Activated CD8-positive, alpha-beta memory T cell treated with anti-CD3 and anti-CD28 coated beads for 24 hours (primary cell): ENCODE data around the gene CD69.
A peak's percentile ranks its signal among the peaks of the same experiment; 100 is the strongest.

Experiments used
- DNase-seq: peaks from one replicate; pipeline ENCODE4 v3.0.0-alpha.2; 2020

Gene CD69

GRCh38 chr12:9760699-9761418 is at the start of gene CD69:
TSS of gene CD69 (minus strand) at chr12:9760901. CDS start at chr12:9760820, 81 bp downstream.
- peak; percentile 81 for DNase-seq

DNA sequence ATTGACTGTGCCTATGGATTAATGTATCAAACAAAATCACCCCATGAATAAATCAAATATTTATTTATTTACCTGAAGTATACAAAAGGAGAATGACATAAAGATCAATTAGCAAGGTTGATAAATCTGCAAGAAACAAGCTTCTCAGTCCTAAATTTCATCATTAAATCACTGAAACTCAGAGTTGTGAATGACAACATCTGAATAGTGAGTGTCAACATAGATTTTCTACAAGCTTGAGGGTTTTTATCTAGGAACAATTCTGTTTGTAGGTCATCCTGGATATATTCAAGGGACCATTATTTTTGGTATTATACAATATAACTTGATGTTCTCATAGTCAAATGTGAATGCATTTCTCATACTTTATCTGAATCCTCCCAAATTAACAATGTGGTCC is 49.2 kb upstream of the CD69 start:
- DNase-seq: no peak

- no peak for DNase-seq
These were observed 48.6 kb upstream of the CD69 start for GRCh38 chr12:9809338-9809737.

GRCh38 chr12:9808504-9808903 is 47.8 kb upstream of the CD69 start:
- DNase-seq: no peak

DNA sequence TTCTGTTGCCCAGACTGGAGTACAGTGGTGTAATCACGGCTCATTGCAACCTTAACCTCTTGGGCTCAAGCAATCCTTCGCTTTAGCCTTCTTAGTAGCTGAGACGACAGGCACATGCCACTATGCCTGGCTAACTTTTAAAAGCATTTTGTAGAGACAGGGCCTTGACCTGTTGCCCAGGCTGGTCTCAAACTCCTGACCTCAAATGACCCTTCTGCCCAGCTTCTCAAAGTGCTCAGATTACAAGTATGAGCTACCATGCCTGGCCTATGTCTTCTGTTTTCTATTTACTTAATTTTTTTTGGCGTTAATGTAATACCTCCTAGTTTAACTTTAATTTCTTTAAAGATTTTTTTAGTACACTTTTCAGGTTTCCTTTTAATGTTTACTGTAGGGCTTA is 46.0 kb upstream of the CD69 start:
- DNase-seq: no peak

DNA sequence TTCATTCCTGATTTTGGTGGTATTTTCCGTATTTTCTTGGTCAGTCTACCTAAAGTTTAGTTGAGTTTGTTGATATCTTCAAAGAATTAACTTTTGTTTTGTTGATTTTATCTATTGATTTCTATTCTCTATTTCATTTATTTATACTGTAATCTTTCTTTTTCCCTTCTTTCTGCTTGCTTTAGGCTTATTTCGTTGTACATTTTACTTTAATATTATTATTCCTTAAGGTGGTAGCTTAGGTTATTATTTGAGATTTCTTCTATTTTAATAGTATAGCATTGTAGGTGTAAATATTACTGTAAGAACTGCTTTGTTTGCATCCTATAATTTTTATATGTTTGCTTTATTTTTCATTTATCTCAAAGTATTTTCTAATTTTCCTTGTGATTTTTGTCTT is 45.2 kb upstream of the CD69 start:
- no peak for DNase-seq

GRCh38 chr12:9799961-9800360 is 39.3 kb upstream of the CD69 start:
- DNase-seq: no peak

DNA sequence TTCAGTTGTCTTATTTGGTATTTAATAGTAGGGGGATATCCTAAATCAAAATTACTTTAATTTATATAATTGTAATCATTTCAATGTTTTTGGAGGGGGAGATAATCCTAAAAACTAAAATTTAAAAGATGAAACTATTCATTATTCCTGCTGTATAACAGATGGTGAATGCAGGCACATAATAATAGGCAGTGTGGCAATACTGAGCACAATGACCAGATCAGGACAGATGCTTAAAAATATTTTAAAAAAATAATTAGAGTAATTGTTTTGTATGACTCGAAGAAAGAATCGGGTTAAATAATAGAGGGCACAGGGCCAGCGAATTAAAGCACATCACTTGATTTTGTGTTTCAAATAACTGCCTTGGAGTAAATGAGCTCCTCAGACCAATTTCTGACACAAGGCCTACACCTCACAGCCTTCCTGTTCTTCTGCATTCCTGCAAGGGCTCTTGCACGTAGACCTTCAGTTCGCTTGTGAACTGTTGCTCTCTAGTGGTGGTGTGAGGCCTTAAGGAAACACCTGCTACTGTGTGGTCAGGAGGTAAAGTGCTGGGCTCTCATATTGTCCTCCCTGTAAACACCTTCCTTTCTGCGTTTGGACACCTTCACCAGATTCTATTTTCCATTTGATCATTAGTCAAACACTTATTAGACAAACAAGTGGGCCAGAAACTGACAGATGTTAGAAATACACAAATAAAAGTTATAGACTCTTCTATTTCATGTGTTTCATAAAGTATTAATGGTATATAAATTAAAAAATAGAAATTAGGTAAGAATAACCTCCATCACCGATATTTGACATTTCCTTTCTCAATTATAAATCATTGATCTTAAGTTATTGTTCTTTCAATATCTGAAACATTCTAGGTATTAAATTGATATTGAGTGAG is 37.3 kb upstream of the CD69 start:
- peak; percentile 72 for DNase-seq

DNA sequence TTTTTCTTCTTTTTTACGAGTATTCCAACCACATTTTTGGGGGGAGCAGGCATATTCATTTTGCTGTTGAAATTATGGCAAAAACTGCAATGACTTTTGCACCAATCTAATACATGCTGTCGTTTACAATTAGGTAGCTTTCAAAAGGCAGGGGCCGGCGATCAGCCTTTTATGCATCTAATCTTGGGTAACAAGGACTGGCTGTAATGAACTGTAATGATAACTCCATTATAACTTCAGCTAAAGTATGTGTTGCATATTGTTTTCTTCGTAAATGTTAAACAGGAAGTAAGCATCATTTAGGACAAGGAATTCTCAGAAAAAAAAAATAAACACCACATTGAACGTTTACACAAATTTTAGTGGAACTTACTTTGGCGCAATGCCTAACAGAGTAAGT is 36.3 kb upstream of the CD69 start:
- no peak for DNase-seq

DNA sequence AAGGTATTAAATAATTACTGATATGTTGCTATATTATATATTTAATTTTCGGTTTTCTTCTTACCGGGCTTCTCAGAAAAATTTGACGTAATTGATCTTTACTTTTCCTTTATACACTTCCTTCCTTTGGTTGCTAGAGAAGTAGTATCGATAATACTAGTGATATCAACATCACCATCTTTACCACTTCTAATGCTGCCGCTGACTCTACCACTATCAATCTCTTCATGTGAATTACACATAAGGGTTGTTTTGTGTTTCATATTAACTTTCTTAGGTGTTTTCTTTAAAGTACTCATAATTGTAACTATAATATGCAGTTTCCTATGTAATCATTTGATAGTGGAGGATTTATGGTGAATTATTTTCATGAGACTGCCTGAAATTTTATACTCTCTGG is 35.6 kb upstream of the CD69 start:
- no peak for DNase-seq

GRCh38 chr12:9795945-9796344 is 35.2 kb upstream of the CD69 start:
- DNase-seq: no peak

DNA sequence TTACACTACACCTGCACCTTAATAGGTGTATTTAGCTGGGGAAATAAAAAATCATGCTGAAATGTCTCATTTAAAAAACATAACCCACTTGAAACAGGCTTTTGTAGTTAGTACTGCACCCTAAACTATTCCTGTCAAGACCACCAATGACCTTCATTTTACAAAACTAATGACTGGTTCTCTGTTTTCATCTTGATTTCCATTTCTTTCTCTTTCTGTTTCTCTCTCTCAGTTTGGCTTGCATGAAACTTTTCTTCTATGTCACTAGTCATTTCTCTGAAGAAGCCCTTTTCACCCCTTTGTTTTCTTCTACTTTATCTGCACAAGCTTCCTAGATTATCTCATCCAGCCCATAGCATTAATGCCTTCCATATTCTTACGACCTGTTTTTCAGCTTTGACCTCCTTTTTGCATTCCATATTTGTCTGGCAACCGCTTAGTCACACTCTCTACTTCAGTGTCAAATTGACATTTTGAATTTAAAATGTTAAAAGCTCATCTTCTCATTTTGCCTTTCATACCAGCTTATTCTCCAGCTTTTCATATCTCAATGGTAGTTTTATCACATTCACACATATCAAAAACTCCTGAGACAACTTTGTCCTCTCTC is 33.9 kb upstream of the CD69 start:
- DNase-seq: no peak

- no peak for DNase-seq
These were observed 33.2 kb upstream of the CD69 start for GRCh38 chr12:9793779-9794395.

GRCh38 chr12:9792961-9793617 is 32.4 kb upstream of the CD69 start:
- DNase-seq: no peak

DNA sequence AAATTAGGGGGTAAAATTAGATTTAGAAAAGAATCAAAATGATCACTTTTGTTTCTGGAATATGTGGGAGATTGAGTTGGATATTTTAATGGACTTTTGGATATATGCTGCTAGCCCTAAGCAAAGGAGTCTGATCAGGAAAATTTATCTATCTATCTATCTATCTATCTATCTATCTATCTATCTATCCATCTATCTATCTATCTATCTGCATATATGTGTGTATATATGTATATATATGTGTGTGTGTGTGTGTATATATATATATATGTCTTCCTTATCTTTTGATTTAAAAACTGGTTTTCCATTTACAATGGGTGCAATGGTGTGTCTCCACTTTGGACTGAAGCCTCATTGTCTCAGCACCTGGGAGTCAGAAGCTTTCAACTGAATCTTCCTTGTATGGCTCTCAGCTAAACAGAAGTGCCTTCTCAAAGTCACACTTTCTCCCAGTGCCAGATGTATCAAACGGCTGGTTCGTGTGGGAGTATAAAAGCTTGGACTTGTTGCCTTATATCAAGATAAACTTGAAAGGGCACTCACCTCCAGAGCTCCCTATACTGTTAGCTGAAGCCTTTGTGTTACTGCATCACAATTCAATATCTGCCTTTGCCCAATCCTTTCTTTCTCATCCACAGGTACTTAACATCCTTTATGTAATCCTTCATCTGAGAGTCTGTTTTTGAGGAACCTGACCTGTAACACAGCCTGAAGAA is 31.6 kb upstream of the CD69 start:
- no peak for DNase-seq

DNA sequence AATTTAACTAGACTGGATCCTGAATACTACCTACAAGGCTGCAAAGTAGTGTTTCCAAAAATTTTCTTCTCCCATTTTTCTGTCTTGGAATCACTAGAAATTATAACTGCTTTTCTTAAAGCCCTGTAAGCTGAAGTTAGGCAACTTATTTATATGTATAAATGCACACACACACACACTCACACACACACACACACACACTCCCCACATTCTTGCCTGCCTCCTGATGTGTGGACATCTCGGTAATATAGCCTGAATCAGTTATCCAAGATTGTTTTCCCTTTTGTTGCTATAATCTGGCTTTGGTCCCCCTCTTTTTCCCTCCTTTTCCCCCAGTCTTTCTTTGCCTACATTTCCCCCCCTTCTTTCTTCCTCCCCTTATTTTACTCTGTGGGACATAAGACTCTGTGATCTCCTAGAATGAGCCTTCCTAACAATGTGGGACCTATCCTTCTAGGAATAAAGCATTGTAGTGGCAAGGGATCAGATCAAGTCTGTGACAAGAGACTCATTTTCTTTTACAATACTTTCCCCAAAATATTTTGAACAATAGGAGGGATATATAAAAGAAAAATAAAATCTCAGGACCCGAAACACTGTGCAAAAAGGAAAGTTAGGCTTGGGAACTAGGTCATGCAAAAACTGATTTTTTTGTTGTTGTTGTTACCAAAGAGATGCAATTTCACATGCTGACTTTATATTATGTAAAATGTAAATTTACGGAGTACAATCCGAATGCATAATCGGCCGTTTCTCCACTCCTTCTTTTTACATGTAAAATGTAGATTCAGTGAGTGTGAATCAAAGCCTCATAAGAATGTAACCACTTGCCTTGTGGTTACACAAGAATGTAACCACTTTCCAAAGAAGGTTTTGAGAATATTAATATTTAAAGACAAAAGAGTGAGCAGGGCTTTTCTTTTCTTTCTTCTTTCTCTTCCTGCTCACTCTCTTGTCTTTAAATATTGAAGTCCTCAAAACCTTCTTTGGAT is 26.3 kb upstream of the CD69 start:
- no peak for DNase-seq

GRCh38 chr12:9784816-9785215 is 24.1 kb upstream of the CD69 start:
- no peak for DNase-seq

GRCh38 chr12:9784326-9784725 is 23.6 kb upstream of the CD69 start:
- no peak for DNase-seq

GRCh38 chr12:9782547-9783382 is 22.1 kb upstream of the CD69 start:
- DNase-seq: no peak

DNA sequence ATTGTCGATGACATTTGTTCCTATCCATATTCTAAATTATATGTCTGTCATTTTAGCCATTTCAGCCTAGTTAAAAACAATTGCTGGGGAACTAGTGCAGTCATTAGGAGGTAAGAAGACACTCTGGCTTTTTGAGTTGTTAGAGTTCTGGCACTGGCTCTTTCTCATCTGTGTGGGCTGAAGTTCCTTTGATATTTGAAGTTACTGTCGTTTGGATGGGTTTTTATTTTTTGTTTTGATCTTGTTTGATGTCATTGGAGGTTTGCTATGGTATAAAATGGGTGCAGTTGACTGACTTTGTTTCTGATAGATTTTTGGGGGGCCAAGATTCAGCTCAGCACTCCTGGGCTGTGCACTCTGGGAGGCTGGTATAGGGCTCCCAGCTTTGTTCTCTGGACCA is 20.7 kb upstream of the CD69 start:
- no peak for DNase-seq
